Left colon (tissue), 2 donors: ENCODE data around the gene RTKN2. TPM values are rescaled to one million over a fixed set of nuclear protein-coding genes. Genes with fewer than 3 reads are reported as not detected.
A peak's percentile ranks its signal among the peaks of the same experiment; 100 is the strongest.

Source experiments
- ATAC-seq: fragments of 200-7000 bp; cut with Tn5 transposase; one replicate; pipeline ENCODE4 v1.9.1; 2020; ENCODE audit warnings: mild to moderate bottlenecking, moderate library complexity
- DNase-seq, 2 donors: peaks; one replicate each; pipeline ENCODE4 v3.0.0-alpha.2; 2020
- intact Hi-C, 2 donors: fragments of 100-400 bp; cut with DNase I in 1 of 2; cut with micrococcal nuclease in 1 of 2; formaldehyde crosslinking; loops; one replicate each; pipeline versions ENCODE4 v1.11.2 to v1.14.0; 2022; cut with DNase I, micrococcal nuclease
- total RNA-seq, 2 donors: library from RNA; stranded (reverse); fragmentation: NEBNext Ultra II Directional; extraction: Animal tissue kit (Norgen Biotek cat#: 25700); gene quantifications; one replicate each; pipeline ENCODE4 v1.2.1, GENCODE V29; 2021
- donor health status: DM: no; HTN: no; CAD: no.
- donor health status: DM: yes; HTN: yes; CAD: no.

Gene RTKN2
- total RNA-seq, 2 donors from 2014 or later = 1.1 to 2.5 TPM

DNA sequence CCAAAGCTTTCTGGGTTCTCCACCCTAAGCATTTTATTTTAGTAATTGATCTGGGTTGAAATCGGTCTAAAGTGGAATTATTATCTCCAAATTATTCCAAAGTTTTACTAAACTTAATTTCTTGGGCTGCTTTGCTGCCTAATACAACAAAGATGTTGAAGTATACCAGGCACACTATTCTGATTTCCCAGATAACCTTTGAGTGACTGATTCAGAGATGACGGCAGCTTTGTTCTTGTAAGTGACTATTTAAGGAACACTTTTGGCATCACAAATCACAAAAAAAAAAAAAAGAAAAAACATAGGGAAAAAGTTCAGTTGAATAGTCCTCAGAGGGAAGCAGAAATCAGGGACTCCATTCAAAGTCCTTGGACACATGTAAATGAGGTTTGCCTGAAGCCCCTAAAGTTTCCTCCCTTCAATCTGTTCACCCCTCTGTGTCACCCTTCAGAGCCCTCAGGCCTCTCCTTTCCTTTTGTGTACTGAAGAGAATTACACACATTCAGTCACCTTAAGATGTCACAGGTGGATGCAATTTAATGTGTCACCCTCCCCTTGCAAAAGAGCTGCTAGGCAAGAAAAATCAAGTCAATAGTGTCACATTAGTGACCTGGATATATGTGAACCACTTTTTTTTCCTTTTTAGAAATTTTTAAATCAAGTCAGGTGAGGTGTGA is 81.5 kb downstream of the RTKN2 start:
- DNase-seq = no peak
- no peak for ATAC-seq
- intact Hi-C loops = no loop called here

DNA sequence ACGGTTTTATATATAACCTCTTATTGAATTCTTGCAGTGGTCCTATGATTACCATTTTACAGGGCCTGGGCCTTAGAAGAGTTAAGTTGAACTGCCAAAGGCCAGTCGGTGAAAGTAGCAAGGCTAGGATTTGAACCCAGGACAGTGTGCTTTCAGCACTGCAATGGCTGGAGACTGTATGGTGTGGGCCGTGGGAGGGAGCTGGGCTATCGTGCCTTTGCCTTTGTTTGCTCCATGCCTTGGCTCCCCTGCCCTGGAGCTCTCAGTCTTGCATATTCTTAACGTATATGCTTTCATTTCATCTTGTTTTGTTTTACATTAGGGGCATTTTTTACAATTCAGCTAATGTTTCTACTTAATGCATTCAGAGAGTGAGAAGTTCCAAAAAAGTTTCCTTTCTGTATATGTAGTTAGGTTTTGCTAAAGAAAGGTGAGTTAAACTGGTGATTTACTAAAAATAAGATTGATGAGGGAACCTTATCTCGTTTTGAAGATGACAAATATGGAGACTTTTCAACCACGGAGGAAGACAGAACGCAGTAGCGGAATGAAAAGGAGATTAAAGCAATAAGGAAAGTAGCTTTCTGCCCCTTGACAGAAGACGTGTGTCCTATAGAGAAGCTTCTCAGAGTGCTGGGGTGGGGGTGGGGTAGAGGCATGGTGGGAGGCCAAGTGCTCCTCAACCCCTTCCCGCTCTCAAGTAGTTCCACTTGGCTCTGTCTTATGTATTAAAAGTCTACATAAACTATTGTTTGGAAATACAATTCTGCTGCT is 82.5 kb downstream of the RTKN2 start:
- DNase-seq (no peak), ATAC-seq (no peak)
- intact Hi-C loops = no loop called here

DNA sequence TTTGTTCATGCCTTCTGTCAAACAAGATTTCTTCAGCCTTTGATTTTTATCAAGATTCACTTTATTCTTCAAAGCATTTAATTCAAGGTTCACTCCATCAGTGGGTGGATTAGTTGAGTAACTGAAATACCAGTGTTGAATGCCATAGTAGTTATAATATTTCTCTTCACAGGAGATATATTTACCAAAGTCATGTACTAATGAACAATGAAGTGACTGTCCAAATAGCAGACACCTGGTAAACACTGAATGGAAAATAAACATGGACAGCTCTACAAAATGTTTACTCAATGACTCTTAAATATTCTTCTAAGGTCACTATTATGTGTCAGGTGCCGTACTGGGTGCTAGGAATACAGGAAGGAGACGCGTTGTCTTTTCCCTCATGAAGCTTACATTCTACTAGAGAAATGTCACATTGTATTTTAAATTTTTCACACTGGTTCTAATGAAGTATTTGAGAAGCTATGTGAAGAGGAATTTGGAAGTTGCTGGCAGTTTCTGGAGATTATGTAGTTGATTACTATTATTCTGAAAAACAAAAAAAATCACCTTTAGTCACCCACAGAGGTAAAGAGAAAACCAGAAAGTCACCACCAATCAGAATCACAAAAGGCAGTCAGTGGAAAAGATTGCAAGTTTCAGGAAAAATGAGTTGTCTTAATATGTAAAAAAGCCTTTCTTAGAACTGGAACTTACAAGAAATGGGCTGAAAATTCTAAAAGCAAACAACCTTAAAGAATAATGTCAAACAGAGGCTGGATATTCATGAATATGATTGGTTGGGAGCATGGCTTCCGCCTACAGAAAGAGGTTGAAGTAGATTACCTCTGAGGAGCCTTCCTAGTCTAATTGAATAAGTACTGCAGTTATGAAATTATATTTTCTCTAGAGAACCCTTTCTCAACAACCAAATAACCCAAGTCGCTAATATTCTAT is 84.5 kb downstream of the RTKN2 start:
- DNase-seq = no peak
- intact Hi-C loops = no loop called here
- no peak for ATAC-seq

- intact Hi-C loops = no loop called here
- ATAC-seq (no peak), DNase-seq (no peak)
Measured at GRCh38 chr10:62183442-62183841, 85.2 kb downstream of the RTKN2 start.

- intact Hi-C loops = no loop called here
- DNase-seq (no peak), ATAC-seq (no peak)
Measured at GRCh38 chr10:62182595-62182994, 86.0 kb downstream of the RTKN2 start.

DNA sequence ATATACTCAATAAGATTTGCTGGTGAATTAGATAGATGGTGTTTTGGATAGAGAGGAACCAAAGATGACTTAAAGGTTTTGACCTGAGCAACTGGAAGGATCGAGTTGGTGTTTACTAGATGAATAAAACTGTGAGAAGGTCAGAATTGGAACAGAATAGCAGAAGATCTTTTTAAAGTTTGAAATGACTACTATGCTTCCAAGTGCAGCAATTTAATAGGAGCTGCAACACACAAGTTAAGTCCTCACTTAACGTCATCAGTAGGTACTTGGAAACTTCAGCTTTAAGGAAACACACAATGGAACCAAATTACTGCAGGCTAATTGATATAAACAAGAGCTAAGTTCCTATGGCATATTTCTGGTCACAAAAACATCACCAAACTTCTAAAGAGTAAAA is 86.5 kb downstream of the RTKN2 start:
- no peak for ATAC-seq
- no peak for DNase-seq
- intact Hi-C loops = no loop called here

- intact Hi-C loops = no loop called here
- no peak for DNase-seq
- no peak for ATAC-seq
Measured at GRCh38 chr10:62180677-62181076, 88.0 kb downstream of the RTKN2 start.

DNA sequence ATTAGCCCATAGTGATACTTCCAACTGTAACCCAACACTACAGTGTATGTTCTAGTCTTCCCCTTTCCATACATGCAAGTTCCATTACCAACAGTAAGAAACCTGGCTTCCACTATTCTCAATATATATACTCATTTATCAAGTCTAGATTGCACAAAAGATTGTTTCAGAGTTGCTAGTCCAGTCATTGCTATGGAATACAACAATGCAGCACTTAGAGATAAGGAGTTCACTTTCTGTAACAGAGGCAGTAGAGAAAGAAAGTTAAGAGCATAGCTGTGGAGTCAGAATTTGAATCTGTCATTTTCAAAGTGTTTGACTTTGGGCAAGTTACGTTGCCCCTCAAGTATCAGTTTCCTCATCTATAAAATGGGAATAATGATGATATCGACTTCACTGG is 90.1 kb downstream of the RTKN2 start:
- ATAC-seq = no peak
- intact Hi-C loops = no loop called here
- no peak for DNase-seq

DNA sequence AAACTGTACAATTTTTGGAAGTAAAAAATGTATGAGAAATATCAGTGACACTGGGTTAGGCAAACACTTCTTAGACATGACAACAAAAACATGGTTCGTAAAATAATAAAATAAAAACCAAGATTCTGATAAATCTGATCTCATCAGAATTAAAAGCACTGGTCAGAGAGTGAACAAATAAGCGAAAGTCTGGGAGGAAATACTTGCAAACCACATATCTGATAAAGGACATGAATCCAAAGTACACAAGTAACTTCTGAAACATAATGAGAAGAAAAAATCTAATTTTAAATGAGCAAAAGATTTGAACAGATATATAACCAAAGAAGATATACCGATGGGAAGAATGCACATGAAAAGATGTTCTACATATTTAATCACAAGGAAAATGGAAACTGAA is 91.5 kb downstream of the RTKN2 start:
- ATAC-seq (no peak), DNase-seq (no peak)
- intact Hi-C loops = no loop called here

- intact Hi-C loops = no loop called here
- DNase-seq = no peak
- ATAC-seq = no peak
Measured at GRCh38 chr10:62175251-62175650, 93.4 kb downstream of the RTKN2 start.

- intact Hi-C loops = no loop called here
- ATAC-seq (no peak), DNase-seq (no peak)
Measured at GRCh38 chr10:62172465-62172864, 96.2 kb downstream of the RTKN2 start.

- intact Hi-C loops = no loop called here
- no peak for DNase-seq
- ATAC-seq = no peak
Measured at GRCh38 chr10:62171791-62172190, 96.9 kb downstream of the RTKN2 start.

- DNase-seq (no peak), ATAC-seq (no peak)
- intact Hi-C loops = no loop called here
Measured at GRCh38 chr10:62170732-62171131, 97.9 kb downstream of the RTKN2 start.

DNA sequence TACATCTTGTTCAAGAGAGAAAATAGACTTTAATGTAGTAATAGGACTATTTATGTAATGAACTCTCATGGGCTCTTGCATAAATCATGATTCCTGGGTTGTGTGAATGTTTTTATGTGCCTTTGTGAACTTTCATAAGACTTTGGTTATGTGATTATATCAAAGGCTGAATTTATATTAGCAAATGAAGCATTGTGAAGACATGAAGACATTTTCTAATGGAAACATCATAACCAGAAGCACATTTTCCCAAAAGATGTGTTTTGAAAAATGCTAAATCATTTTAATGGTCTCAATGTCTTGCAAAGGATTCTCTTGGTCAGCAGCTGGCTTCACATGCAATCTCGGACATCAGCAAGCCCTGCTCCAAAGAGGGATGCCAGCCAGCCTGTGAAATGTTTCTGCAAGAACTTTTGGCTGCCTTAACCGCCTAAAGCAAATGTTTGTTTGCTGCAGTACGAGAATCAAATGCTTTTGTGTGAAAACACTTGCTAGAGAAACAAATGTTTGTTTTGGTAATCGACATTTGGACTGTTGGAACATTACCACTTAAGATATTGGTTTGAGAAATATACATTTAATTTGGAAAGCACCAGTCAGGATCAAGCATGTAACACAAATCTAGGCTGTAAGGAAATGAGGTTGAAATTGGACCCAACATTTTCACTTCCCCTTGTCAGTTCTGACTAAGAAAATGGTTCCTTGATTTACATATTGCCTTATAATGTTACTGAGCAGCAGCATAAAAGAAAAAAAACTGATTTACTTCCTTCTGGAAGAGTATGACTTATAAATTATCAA is 102.1 kb downstream of the RTKN2 start:
- peak; percentile 55 for ATAC-seq
- intact Hi-C loops = loop anchor here in 1 of 2 donors (10.0 kb wide), 1 partner anchor 52 kb away; no protein-coding TSS in a partner anchor
- no peak for DNase-seq

GRCh38 chr10:62165803-62166202 is 102.8 kb downstream of the RTKN2 start:
- DNase-seq = no peak
- intact Hi-C loops = loop anchor here in 1 of 2 donors (10.0 kb wide), 1 partner anchor 51 kb away; no protein-coding TSS in a partner anchor
- no peak for ATAC-seq

DNA sequence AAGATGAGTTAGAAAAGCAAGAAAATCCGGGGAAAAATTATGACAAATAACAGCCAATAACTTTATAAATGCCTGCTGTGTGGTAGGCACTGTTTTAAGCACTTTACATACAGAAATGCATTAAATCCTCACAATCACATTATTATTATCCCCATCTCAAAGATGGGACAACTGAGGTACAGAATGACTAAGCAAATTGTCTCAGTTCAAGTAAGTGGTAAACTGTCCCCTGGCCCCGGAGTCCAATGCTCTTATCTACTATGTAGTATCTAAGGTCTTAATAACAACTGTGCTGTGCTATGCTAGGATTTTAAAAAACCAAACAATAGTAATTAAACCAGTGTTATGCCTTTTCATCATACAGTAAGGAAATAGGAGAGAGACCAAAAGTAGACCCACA is 105.6 kb downstream of the RTKN2 start:
- DNase-seq = no peak
- no peak for ATAC-seq
- intact Hi-C loops = loop anchor here in 1 of 2 donors (10.0 kb wide), 1 partner anchor 48 kb away; no protein-coding TSS in a partner anchor

GRCh38 chr10:62162261-62162981 is 106.2 kb downstream of the RTKN2 start:
- intact Hi-C loops = loop anchor here in 1 of 2 donors (10.0 kb wide), 1 partner anchor 48 kb away; no protein-coding TSS in a partner anchor
- no peak for ATAC-seq
- DNase-seq = no peak

- intact Hi-C loops = no loop called here
- DNase-seq (no peak), ATAC-seq (no peak)
Measured at GRCh38 chr10:62159351-62159750, 109.3 kb downstream of the RTKN2 start.
